ENCODE results near the gene NET1. TPM values are rescaled to one million over a fixed set of nuclear protein-coding genes. Genes with fewer than 3 reads are reported as not detected.
A peak's percentile ranks its signal among the peaks of the same experiment; 100 is the strongest.

Gene NET1
- total RNA-seq, 1 experiment from 2014 or later: 72.8 TPM

DNA sequence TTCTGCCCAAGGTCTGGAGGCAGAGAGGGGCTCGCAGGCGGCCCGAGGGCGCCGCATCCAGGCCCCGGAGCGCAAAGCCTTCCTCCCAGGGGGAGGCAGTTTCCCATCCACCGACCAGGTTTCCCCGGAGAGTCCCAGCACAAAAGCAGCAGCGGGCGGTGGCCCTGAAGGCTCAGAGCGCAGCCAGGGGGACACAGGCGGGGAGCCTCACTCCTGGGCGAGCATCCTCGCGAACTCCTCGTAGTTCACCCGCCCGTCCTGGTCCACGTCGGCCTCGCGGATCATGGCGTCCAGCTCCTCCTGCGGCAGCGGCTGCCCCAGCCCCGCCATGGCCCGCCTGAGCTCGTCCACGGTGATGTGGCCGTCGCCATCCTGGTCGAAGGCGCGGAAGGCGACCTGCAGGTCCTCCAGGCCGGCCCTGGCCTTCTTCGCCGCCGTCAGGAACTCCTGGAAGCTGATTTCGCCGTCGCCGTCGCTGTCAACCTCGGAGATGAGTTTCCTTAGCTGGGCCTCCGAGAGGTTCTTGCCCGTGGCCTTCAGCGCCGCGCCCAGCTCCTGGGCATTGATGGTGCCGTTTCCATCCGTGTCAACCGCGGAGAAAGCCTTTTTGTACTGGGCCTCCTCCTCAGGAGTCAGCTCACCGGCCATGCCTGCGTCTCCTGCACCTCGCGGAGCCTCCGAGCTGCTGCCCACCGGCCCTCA, 86.6 kb downstream of the NET1 start:
- no peak for DNase-seq (ENCODE audit: low spot score)

DNA sequence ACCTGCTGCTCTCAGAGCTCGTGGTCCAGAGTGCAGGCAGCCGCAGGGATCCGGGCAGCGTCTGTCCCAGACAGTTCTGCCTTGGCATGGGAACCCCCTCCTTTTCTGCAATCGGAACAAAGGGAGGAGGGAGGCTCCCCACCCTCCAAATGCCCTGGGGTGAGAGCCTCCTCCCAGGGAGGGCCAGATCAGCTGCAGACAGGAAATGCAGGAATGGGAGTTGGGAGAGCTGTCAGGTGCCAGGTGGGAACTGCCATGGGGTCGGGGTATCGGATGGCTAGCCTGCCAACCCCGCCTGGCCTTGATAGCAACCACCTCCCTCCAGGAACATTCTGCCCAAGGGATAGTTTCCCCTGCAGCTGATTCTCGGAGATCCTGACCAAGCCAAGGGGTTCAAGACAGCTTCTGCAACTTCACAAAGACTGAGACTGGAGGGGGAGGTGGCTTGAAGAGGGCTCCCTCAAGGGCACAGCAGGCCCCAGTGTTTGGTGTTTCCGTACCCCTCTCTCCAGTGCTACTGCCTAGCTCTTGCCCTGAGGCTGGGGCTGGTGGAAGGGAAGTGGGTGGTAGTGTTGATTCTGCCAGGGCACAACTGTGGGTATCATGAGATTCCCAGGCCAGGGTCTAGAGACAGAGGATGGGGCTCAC, 87.3 kb downstream of the NET1 start, which contains the start of gene CALML5:
Gene CALML5, minus strand, starts transcription at position 78 of the 648 bp plus-strand sequence. CDS start 132 bp downstream, outside the sequence.
- DNase-seq (ENCODE audit: low spot score): no peak

DNA sequence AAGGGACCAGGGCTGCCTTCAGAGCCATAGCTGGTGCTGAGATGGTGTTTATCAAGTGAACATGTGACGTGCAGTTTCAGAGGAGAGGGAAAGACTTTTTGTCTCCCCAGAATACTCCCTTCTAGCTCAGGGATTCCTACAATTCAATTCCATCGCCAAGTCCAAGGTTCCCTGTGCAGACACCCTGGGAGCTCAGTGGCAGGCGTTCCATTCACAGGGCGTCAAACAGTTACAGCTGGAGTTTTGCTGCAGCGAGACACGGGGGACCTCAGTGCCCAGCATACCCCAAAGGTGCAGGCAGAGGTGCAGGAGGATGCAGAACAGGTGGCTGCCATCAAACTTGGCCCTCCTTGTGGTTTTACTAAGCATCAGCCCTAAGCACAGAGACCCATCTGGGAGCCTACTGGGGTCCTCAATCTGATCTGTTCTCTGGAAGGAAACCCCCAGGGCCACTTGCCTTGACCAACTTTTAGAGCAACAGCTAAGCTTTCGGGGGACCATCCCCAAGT, 87.9 kb downstream of the NET1 start:
- no peak for DNase-seq (ENCODE audit: low spot score)

DNA sequence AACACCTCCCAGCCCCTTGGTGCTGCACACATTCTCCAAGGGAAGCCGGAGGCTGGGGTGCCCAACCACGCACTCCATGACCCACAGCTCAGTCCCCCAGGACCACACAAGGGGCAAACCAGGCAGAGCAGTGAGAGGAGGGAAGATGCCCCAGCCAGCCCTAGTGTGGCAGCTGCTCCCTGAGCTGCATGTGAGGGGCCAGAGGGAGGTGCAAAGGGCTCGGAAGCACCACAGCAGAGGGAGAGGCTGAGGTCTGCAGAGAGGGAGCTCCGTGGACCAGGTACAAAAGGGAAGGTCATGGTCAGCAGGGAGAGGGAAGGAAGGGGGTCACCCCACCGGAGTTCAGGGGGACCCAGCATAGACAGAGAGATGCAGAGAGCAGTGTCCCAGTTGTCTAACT, 88.6 kb downstream of the NET1 start:
- no peak for DNase-seq (ENCODE audit: low spot score)

DNA sequence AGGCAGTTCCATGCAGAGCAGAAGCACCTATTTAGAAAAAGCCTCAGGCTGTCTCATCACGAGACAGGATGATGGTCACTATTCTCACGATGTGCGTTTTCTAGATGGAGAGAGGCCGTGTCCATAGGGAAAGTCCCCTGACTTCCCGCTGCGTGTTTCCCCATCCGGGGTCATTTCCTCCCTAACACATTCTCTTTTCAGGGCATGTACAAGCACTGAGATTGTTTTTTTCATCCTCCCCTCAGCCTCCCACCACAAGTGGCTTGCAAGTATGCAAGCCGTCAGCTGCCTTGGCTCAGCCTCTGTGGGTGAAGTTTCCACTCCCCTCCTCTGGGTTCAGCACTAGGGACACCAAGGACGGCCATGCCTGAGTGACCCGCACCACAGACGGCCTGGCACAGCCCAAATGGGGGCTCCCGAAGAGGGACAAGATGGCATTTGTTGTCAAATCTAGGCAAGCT, 89.7 kb downstream of the NET1 start:
- DNase-seq (ENCODE audit: low spot score): no peak

DNA sequence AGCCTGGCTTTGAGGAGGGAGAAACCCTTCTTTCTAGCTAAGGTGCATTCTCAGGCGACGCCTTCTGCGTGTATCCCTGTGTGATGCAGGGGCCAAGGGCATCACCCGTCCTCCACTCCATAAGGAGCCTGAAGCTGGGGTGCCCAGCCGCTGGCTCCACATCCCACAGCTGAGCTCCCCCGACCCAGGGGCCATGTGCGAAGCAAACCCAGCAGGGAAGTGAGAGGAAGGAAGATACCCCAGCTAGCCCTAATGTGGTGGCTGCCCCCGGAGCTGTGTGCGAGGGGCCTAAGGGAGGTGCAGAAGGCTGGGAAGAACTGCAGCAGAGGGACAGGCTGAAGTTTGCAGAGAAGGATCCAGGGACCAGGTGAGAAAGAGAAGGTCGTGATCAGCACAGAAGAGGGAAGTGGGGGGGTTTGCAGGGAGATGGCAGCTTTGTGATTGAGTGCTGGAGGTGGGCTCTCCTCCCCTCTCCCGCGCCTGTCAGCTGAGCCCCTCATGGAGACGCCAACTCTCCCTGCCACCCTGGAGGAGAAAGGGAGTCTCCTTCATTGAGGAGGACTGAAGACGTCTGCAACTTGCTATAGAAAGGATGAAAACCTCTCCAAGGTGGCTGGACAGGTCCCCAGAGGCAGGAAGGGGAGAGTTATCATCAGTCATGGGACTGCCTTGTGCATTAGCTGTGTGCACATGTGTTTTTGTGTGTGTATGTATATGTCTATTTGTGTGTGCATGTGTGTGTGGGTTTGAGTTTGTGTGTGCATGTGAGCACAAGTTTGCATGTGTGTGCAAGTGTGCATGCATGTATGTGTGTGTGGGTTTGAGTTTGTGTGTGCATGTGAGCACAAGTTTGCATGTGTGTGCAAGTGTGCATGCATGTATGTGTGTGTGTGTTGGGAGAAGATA, 90.5 kb downstream of the NET1 start:
- DNase-seq (ENCODE audit: low spot score): no peak

DNA sequence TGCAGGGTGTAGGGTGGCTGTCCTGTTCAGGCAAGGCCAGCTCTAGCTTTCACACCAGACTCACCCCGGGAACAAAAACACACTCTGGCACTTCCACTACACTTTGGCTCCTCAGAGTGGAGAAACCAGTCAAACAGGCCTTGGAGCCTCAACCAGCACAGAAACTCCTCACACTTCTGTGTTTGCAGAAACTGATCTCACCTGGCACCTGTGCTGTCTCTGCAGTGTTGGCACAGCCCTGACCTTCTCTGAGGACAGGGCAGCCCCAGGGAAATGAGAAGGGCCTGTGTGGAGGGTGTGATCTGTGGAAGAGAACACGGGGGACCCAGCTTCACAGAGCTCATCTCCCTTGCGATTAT, 91.1 kb downstream of the NET1 start:
- peak; percentile 94 for DNase-seq (ENCODE audit: low spot score)

DNA sequence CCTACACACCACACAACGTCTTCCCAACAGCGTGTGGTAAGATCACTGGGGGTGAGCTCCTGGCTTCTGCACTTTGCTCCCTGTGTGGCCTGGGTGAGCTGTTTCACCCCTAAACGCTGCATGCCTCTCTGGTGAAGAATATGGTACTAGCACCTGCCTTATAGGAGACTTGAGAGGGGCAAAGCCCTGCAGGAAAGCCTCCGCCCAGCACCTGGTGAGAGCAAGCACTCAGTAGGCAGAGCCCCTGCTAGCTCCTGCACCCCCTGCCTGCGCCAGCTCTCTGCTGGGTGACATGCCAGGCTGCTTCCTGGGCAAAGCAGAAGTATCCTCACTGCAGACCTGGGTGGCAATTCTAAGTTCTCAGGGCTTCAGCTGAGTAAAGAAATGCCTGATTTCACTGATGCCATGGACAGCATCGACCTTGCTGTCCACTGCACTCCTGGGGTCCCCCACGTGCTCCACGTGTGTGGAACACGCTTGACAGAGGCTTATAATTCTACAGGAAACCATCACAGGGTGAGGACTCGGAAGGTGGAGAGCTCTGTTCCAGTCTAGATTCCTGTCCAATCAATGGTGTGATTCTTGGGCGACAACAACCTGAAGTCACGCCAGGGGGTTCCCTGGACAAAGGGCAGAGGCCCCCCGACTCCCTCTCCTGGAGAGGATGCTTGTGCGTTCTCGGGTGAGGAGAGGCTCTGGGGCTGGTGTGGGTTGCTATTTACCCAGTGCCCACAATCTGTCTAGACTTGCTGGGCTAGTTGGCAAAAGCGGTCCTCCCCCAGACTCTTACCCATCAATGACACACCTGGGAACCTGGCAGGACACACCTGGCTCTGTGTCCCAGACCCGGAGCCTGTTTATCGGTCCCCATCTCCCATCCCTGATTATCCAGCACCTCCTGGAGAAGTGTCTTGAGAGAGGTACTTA, 92.1 kb downstream of the NET1 start:
- DNase-seq (ENCODE audit: low spot score): no peak

DNA sequence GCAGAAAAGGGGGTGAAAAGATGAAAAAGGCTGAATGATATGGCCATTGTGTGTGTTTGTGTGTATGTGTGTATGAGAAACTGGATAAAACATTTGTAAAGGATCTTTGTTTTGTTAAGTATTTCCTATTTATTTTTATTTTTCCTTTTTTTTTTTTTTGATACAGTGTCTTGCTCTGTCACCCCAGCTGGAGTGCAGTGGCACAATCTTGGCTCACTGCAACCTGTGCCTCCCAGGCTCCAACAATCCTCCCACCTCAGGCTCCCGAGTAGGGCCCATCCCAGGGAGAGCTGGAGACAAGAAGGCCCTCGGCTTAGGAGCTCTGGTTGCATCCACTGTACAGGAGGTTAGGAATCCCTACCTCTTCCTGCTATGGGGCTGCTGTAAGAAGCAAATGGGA, 93.9 kb downstream of the NET1 start:
- DNase-seq (ENCODE audit: low spot score): no peak

DNA sequence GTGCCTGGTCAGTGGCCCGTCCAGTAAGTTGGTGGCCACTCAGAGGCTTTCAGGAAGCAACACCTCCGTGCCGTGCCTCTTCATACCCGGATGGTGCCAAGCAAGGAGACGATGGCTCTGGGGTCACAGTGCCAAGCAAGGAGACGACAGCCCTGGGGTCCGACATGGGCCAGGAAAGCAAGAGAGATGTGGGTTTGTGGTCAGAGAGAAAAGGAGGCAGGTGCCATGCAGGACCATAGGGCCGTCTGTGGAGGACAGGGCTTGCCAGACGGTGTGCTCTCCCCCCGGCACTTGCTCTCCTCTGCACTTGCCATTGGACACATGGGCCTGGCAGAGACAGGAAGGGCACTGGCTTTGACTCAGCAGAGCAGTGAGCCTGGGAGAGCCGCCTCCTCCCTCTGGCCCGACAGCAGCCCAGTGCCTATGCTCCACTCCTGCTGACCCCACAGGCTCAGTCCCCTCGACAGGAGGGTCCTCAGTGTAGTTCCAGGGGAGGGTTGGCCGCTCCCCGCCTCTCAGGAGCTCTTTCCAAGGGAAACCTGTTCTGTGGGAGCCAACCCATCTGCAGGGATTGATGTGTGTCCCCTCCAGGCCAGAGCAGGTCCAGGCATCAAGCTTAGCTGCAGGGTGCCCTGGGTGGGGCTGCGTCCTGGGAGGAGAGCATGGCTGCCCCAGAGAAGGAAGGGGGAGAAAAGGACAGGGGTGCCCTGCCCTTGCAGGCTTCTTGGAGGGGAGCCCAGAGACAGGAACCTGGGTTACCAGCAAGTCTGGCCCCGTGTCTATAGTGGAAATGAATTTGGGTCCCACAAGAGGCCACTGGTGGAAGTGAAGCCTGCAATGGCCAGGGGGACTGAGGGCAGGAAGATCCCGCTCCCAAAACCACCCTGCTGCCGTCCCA, 94.6 kb downstream of the NET1 start:
- no peak for DNase-seq (ENCODE audit: low spot score)

DNA sequence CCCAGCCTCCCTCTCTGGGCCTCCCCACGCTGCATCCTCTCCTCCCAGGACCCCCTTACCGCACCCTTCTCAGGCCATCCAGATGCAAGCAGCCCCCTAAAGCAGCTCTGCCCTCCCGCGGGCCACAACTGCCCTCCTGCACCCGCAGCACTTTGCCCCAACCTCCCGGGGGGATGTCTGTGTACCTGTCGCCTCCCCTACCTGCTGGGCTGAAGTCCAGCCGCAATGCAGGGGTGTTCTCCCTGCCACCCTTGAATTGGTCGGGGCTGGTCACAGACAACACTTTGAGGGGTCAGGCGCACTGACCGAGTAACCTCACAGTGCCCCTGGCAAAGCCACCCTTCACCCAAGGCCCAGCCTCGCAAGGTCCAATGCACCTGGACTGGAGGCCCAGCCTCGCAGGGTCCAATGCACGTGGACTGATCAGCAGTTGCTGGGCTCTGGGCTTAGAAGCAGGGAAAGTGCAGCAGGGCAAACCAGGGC, 95.3 kb downstream of the NET1 start:
- no peak for DNase-seq (ENCODE audit: low spot score)

DNA sequence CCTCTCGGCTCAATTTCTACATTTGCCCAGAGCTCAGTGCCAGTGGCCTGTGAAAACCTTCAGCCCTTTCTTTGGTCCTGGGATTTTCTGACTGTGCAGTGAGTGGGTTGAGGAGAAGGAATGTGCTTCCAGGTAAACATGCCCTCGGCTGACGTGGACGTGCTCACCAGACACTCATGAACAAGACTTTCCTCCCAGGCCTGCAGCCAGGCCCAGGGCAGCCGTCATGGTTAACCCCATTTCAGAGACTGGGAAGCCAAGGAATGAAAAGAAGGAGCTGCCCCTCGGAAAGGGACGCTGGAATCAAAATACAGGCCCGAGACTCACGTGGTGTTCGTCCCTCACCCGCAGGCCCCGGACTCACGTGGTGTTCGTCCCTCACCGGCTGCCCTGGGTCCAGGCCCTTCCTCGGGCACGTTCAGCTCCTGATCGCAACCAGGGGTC, 95.8 kb downstream of the NET1 start:
- DNase-seq (ENCODE audit: low spot score): no peak

Other genes starting within 250 kb of the NET1 start
- not detected in 2 replicates for gene AKR1C8, start 227.4 kb upstream of the NET1 start, total RNA-seq (2014; rRNA removed; shearing (Covaris generic))
- 0.29 TPM in 1 of 2 replicates, not detected in the other for gene AKR1C4, start 215.7 kb upstream of the NET1 start, total RNA-seq (2014; rRNA removed; shearing (Covaris generic))
- gene UCN3, start 47.6 kb upstream of the NET1 start, total RNA-seq (2014; rRNA removed; shearing (Covaris generic)): 0.36 and 0.60 TPM in 2 replicates
- gene TUBAL3, start 7.7 kb upstream of the NET1 start, total RNA-seq (2014; rRNA removed; shearing (Covaris generic)): 0.05 and 0.47 TPM in 2 replicates
- gene CALML5, start 87.0 kb downstream of the NET1 start, total RNA-seq (2014; rRNA removed; shearing (Covaris generic)): 0.71 and 1.7 TPM in 2 replicates
- gene CALML3, start 112.4 kb downstream of the NET1 start, total RNA-seq (2014; rRNA removed; shearing (Covaris generic)): not detected in 2 replicates